HCT116 (cell line): ENCODE measurements around the gene ASAP2. TPM values are rescaled to one million over a fixed set of nuclear protein-coding genes. Genes with fewer than 3 reads are reported as not detected.
A peak's percentile ranks its signal among the peaks of the same experiment; 100 is the strongest.

ENCODE experiments used
- ATAC-seq: fragments of 200-7000 bp; cut with Tn5 transposase; 2 replicates; pipeline ENCODE4 v1.9.1; 2020; ENCODE audit warnings: mild to moderate bottlenecking, moderate library complexity
- BruUV-seq: library from RNA; stranded (reverse); fragments of 400-500 nt; replicated peaks from 2 replicates; lab custom pipeline; 2021; lab: Mats Ljungman, UMichigan
- CTCF ChIA-PET: fragments of 300-600 bp; sonication (Branson Sonifier 250); formaldehyde crosslinking; loops from one replicate; lab custom pipeline; 2021; ENCODE audit warnings: antibody characterized with exemption; lab: Charles Lee
- POLR2A ChIA-PET: fragments of 300-600, 350-600 bp; sonication (Branson Sonifier 250); formaldehyde crosslinking; loops from one replicate; lab custom pipeline; 2021; ENCODE audit warnings: antibody characterized with exemption; lab: Charles Lee
- RAD21 ChIA-PET, 2 experiments: fragments of 300-600 bp; sonication (Branson Sonifier 250); formaldehyde crosslinking; loops; one replicate each; lab custom pipeline; 2023; ENCODE audit warnings: low total read pairs in 2 of 2; ENCODE audit not compliant: uncharacterized antibody in 2 of 2, unreplicated experiment in 2 of 2, low non-redundant PET in 1 of 2; lab: Charles Lee
- DNase-seq: peaks from one replicate; pipeline ENCODE4 v3.0.0-alpha.2; 2010; ENCODE audit warnings: low read depth, low spot score
- H2AFZ ChIP-seq: fragments of 200-600 bp; shearing (Covaris generic), sonication (generic); 2 replicates; pipeline ENCODE4 v1.6.1; 2017; ENCODE audit warnings: low read depth, mixed run types, mixed read lengths, antibody characterized with exemption, low read length; ENCODE audit not compliant: poor library complexity, severe bottlenecking
- H3K27ac ChIP-seq: 2 replicates; pipeline ENCODE4 v1.5.1; 2012; ENCODE audit warnings: low read depth, low read length
- H3K27me3 ChIP-seq: fragments of 200-600 bp; sonication (generic); 2 replicates; pipeline ENCODE4 v1.6.1; 2016; ENCODE audit warnings: mixed run types, low read length, mixed read lengths; ENCODE audit not compliant: insufficient read depth
- H3K36me3 ChIP-seq, 2 experiments: fragments of 200-500 bp in 1 of 2; fragments of 200-600 bp in 1 of 2; sonication (Bioruptor generic) in 1 of 2; sonication (generic) in 1 of 2; 2 replicates each; pipeline versions ENCODE4 v1.5.1 to v1.6.1; 2014 to 2016; ENCODE audit warnings: low read length in 2 of 2, inconsistent platforms in 1 of 2, mixed read lengths in 1 of 2, mixed run types in 1 of 2; ENCODE audit not compliant: insufficient read depth in 2 of 2, control insufficient read depth in 1 of 2
- H3K4me1 ChIP-seq, 2 experiments: fragments of 200-600 bp in 1 of 2; sonication (generic) in 1 of 2; 2 replicates each; pipeline versions ENCODE4 v1.5.1 to v1.6.1; 2012 to 2017; ENCODE audit warnings: low read length in 2 of 2, inconsistent platforms in 1 of 2, mild to moderate bottlenecking in 1 of 2, mixed read lengths in 1 of 2, mixed run types in 1 of 2, moderate library complexity in 1 of 2; ENCODE audit not compliant: insufficient read depth in 2 of 2, control insufficient read depth in 1 of 2
- H3K4me2 ChIP-seq: fragments of 200-600 bp; sonication (generic); 2 replicates; pipeline ENCODE4 v1.6.1; 2017; ENCODE audit warnings: mixed run types, low read length, mixed read lengths
- H3K4me3 ChIP-seq, 2 experiments: fragments of 200-600 bp in 1 of 2; sonication (generic) in 1 of 2; replicated peaks in 1 of 2; 2 replicates each; pipeline ENCODE4 v1.5.1; 2011 to 2016; ENCODE audit warnings: low read length in 2 of 2, control low read depth in 1 of 2, low read depth in 1 of 2, mild to moderate bottlenecking in 1 of 2, mixed read lengths in 1 of 2, mixed run types in 1 of 2
- H3K79me2 ChIP-seq: fragments of 200-600 bp; sonication (generic); 2 replicates; pipeline ENCODE4 v1.6.1; 2017; ENCODE audit warnings: mild to moderate bottlenecking, mixed run types, low read length, moderate library complexity, mixed read lengths; ENCODE audit not compliant: insufficient read depth
- H3K9ac ChIP-seq: fragments of 200-600 bp; sonication (generic); 2 replicates; pipeline ENCODE4 v1.6.1; 2016; ENCODE audit warnings: low read length, mixed read lengths
- H3K9me2 ChIP-seq: fragments of 200-600 bp; sonication (generic), shearing (Covaris generic); 2 replicates; pipeline ENCODE4 v1.6.1; 2017; ENCODE audit warnings: mixed run types, mild to moderate bottlenecking, moderate library complexity; ENCODE audit not compliant: insufficient read depth
- H3K9me3 ChIP-seq, 2 experiments: fragments of 200-500 bp in 1 of 2; fragments of 200-600 bp in 1 of 2; sonication (Bioruptor generic) in 1 of 2; sonication (generic) in 1 of 2; 2 replicates each; pipeline ENCODE4 v1.6.1; 2014 to 2017; ENCODE audit warnings: low read length in 2 of 2, mixed read lengths in 2 of 2, inconsistent platforms in 1 of 2, low read depth in 1 of 2, mild to moderate bottlenecking in 1 of 2, mixed run types in 1 of 2, moderate library complexity in 1 of 2; ENCODE audit not compliant: control insufficient read depth in 1 of 2, insufficient read depth in 1 of 2
- H4K20me1 ChIP-seq: fragments of 200-600 bp; sonication (generic), shearing (Covaris generic); 2 replicates; pipeline ENCODE4 v1.6.1; 2017; ENCODE audit warnings: mixed run types, mild to moderate bottlenecking, moderate library complexity; ENCODE audit not compliant: insufficient read depth
- CBX3 ChIP-seq: IDR thresholded peaks from 2 replicates; pipeline ENCODE4 v1.6.1; 2012; ENCODE audit warnings: low read depth
- CEBPB ChIP-seq: IDR thresholded peaks from 2 replicates; pipeline ENCODE4 v1.6.1; 2012; ENCODE audit warnings: low read depth
- ELF1 ChIP-seq: IDR thresholded peaks from 2 replicates; pipeline ENCODE4 v1.6.1; 2012; ENCODE audit warnings: low read depth, borderline replicate concordance
- EZH2 ChIP-seq: fragments of 200-600 bp; sonication (generic); IDR thresholded peaks from 2 replicates; pipeline ENCODE4 v1.6.1; 2017; ENCODE audit warnings: antibody characterized with exemption, mixed run types
- FOSL1 ChIP-seq: IDR thresholded peaks from 2 replicates; pipeline ENCODE4 v1.6.1; 2012; ENCODE audit warnings: low read depth
- JUND ChIP-seq: IDR thresholded peaks from 2 replicates; pipeline ENCODE4 v1.6.1; 2012
- POLR2A ChIP-seq: IDR thresholded peaks from 2 replicates; pipeline ENCODE4 v1.7.0; 2011; ENCODE audit warnings: borderline replicate concordance; ENCODE audit not compliant: insufficient read depth, insufficient read length; ENCODE audit errors: extremely low read depth
- POLR2AphosphoS5 ChIP-seq: IDR thresholded peaks from 2 replicates; pipeline ENCODE4 v1.6.1; 2011; ENCODE audit warnings: mild to moderate bottlenecking, low read depth, low read length, moderate library complexity
- SIN3A ChIP-seq: IDR thresholded peaks from 2 replicates; pipeline ENCODE4 v1.6.1; 2012; ENCODE audit warnings: low read depth
- YY1 ChIP-seq: IDR thresholded peaks from 2 replicates; pipeline ENCODE4 v1.6.1; 2011; ENCODE audit warnings: low read length, low read depth, moderate library complexity, mild to moderate bottlenecking; ENCODE audit not compliant: insufficient replicate concordance; ENCODE audit errors: extremely low read depth
- ZFX ChIP-seq: fragments of 450-650 bp; IDR thresholded peaks from 2 replicates; pipeline ENCODE4 v1.6.1; 2017
- ZNF274 ChIP-seq: fragments of 200-500 bp; sonication (Bioruptor generic); IDR thresholded peaks from 2 replicates; pipeline ENCODE4 v1.6.1; 2014; ENCODE audit warnings: mild to moderate bottlenecking, low read depth, low read length, inconsistent platforms
- intact Hi-C: fragments of 100-400 bp; cut with micrococcal nuclease; formaldehyde crosslinking; loops from 2 replicates; pipeline ENCODE4 v1.10.0; 2022
- total RNA-seq: library from RNA; stranded (reverse); gene quantifications from one replicate; pipeline ENCODE4 v1.2.1, GENCODE V29; 2021; ENCODE audit not compliant: unreplicated experiment
- TF ChIP-seq, protein P1 (sequence below), 3 experiments: fragments of 200-600 bp in 1 of 3; sonication (generic) in 1 of 3; IDR thresholded peaks in 2 of 3; conservative IDR thresholded peaks in 1 of 3; 2 replicates each; pipeline ENCODE4 v1.5.1; 2012 to 2017; ENCODE audit warnings: low read depth in 2 of 3, low read length in 2 of 3, antibody characterized with exemption in 1 of 3, borderline replicate concordance in 1 of 3, control low read depth in 1 of 3, mild to moderate bottlenecking in 1 of 3, mixed read lengths in 1 of 3, mixed run types in 1 of 3, moderate library complexity in 1 of 3; ENCODE audit not compliant: insufficient read depth in 1 of 3
- TF ChIP-seq, protein P2 (sequence below): IDR thresholded peaks from 2 replicates; pipeline ENCODE4 v1.6.1; 2012
- TF ChIP-seq, protein P3 (sequence below): IDR thresholded peaks from 2 replicates; pipeline ENCODE4 v1.6.1; 2012; ENCODE audit warnings: low read depth
- TF ChIP-seq, protein P4 (sequence below): IDR thresholded peaks from 2 replicates; pipeline ENCODE4 v1.6.1; 2012

The ASAP2 gene
- total RNA-seq, 1 experiment from 2014 or later: 16.5 TPM

DNA sequence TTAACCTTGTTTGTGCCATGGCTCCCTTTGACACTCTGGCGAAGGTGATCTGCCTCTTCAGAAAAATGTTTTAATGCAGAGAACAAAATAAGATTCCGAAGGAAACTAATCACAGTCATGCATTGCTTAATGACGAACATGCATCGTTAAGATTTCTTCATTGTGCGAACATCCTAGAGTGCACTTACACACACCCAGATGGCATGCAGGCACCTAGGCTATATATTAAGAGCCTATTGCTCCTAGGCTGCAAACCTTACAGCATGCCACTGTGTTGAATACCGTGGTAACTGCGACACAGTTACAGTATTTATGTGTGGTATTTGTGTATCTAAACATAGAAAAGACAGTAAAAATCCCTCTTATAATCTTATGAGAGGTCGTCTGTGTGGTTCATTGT, 8.3 kb downstream of the ASAP2 start:
- DNase-seq (no peak), ATAC-seq (no peak)
- ChIA-PET POLR2A (interaction anchor here (0.6 kb wide), 1 partner anchor 310 kb away, joined by 3 read pairs; no protein-coding TSS in a partner anchor), CTCF (no interaction called here), RAD21 (no interaction called here)
- Histone ChIP-seq H3K36me3 (no peaks in the 10 kb centered on the region), H3K27me3 (no peaks in the 10 kb centered on the region), H3K9ac (no peak overlapping the region), H2AFZ (no peak overlapping the region), H3K9me3 (no peaks in the 10 kb centered on the region), H3K9me2 (no peaks in the 10 kb centered on the region), H3K4me2 (no peak overlapping the region), H4K20me1 (no peaks in the 10 kb centered on the region), H3K27ac (no peak overlapping the region), H3K4me3 (no peak overlapping the region), H3K4me1 (peaks cover 17 to 19% of the 10 kb centered on the region in 2 experiments), H3K79me2 (peaks cover 49% of the 10 kb centered on the region)
- TF ChIP-seq FOSL1 (no peak), ZNF274 (no peak), POLR2AphosphoS5 (no peak), SIN3A (no peak)
- TF ChIP-seq, protein P1, sequence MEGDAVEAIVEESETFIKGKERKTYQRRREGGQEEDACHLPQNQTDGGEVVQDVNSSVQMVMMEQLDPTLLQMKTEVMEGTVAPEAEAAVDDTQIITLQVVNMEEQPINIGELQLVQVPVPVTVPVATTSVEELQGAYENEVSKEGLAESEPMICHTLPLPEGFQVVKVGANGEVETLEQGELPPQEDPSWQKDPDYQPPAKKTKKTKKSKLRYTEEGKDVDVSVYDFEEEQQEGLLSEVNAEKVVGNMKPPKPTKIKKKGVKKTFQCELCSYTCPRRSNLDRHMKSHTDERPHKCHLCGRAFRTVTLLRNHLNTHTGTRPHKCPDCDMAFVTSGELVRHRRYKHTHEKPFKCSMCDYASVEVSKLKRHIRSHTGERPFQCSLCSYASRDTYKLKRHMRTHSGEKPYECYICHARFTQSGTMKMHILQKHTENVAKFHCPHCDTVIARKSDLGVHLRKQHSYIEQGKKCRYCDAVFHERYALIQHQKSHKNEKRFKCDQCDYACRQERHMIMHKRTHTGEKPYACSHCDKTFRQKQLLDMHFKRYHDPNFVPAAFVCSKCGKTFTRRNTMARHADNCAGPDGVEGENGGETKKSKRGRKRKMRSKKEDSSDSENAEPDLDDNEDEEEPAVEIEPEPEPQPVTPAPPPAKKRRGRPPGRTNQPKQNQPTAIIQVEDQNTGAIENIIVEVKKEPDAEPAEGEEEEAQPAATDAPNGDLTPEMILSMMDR (IDR thresholded peaks at IDR 0.05 in 2 of 3, conservative IDR thresholded peaks at IDR 0.05 in 1 of 3; ENCODE audit: borderline replicate concordance in 1 of 3, insufficient read depth in 1 of 3, low read depth in 2 of 3, low read length in 2 of 3): no peak
- TF ChIP-seq, protein P2, sequence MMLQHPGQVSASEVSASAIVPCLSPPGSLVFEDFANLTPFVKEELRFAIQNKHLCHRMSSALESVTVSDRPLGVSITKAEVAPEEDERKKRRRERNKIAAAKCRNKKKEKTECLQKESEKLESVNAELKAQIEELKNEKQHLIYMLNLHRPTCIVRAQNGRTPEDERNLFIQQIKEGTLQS: no peak
- BruUV-seq: no TSS peak
- intact Hi-C loops: no loop called here

DNA sequence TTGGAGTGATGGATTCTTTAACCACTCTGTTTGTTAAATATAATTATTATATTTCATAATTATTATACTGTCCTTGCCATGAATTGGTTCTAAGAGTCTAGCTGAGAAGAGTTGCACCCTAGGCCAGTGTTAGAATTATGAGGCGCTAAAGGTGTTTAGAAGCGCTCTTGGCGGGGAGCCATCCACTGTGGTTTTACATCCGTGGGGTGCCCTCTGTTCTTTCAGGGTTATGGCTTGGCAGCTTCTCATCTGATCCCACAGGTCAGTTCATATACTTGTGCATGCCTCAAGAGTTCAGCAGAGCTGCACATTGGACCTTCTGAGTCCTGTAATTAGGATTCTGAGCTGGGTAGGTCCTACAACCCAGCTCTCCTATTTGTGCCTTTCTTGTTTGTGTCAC, 9.1 kb downstream of the ASAP2 start:
- H3K36me3 ChIP-seq: no peaks in the 10 kb centered on the region
- no peak overlapping the region for H3K9ac ChIP-seq
- ATAC-seq (0 out of 2 replicates have a peak, but pooled peaks have one; percentile 11), DNase-seq (no peak)
- H3K9me3 ChIP-seq: no peaks in the 10 kb centered on the region
- no peaks in the 10 kb centered on the region for H4K20me1 ChIP-seq
- no TSS peak for BruUV-seq
- no peak overlapping the region for H3K27ac ChIP-seq
- peaks cover 12 to 14% of the 10 kb centered on the region in 2 experiments for H3K4me1 ChIP-seq
- no peaks in the 10 kb centered on the region for H3K9me2 ChIP-seq
- H3K4me3 ChIP-seq: no peak overlapping the region
- no peak overlapping the region for H2AFZ ChIP-seq
- peaks cover 46% of the 10 kb centered on the region for H3K79me2 ChIP-seq
- ChIA-PET RAD21 (no interaction called here), POLR2A (interaction anchor here (0.6 kb wide), 1 partner anchor 311 kb away, joined by 3 read pairs; no protein-coding TSS in a partner anchor), CTCF (no interaction called here)
- H3K4me2 ChIP-seq: peak overlapping the region; percentile 8; the same call in 1 of the 2 replicates
- intact Hi-C loops: no loop called here
- H3K27me3 ChIP-seq: no peaks in the 10 kb centered on the region
- TF ChIP-seq, protein P3, sequence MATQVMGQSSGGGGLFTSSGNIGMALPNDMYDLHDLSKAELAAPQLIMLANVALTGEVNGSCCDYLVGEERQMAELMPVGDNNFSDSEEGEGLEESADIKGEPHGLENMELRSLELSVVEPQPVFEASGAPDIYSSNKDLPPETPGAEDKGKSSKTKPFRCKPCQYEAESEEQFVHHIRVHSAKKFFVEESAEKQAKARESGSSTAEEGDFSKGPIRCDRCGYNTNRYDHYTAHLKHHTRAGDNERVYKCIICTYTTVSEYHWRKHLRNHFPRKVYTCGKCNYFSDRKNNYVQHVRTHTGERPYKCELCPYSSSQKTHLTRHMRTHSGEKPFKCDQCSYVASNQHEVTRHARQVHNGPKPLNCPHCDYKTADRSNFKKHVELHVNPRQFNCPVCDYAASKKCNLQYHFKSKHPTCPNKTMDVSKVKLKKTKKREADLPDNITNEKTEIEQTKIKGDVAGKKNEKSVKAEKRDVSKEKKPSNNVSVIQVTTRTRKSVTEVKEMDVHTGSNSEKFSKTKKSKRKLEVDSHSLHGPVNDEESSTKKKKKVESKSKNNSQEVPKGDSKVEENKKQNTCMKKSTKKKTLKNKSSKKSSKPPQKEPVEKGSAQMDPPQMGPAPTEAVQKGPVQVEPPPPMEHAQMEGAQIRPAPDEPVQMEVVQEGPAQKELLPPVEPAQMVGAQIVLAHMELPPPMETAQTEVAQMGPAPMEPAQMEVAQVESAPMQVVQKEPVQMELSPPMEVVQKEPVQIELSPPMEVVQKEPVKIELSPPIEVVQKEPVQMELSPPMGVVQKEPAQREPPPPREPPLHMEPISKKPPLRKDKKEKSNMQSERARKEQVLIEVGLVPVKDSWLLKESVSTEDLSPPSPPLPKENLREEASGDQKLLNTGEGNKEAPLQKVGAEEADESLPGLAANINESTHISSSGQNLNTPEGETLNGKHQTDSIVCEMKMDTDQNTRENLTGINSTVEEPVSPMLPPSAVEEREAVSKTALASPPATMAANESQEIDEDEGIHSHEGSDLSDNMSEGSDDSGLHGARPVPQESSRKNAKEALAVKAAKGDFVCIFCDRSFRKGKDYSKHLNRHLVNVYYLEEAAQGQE: no peak
- TF ChIP-seq YY1 (no peak), EZH2 (no peak), JUND (no peak), FOSL1 (no peak), ZFX (no peak), SIN3A (no peak), POLR2A (no peak), CEBPB (no peak), ELF1 (no peak), CBX3 (no peak), POLR2AphosphoS5 (no peak), ZNF274 (no peak)
- TF ChIP-seq, protein P4, sequence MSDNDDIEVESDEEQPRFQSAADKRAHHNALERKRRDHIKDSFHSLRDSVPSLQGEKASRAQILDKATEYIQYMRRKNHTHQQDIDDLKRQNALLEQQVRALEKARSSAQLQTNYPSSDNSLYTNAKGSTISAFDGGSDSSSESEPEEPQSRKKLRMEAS: no peak
